Keratinocyte (primary cell): ENCODE data around the gene ZNF407. TPM values are rescaled to one million over a fixed set of nuclear protein-coding genes. Genes with fewer than 3 reads are reported as not detected.
A peak's percentile ranks its signal among the peaks of the same experiment; 100 is the strongest.

Experiments used
- DNase-seq: peaks from one replicate; pipeline ENCODE4 v3.0.0-alpha.2; 2011; ENCODE audit warnings: low read depth, missing footprints, low spot score
- FAIRE-seq: peaks from 2 replicates; lab custom pipeline; 2011; peaks lifted over from hg19 to GRCh38; lab: Jason Lieb, UNC
- H2AFZ ChIP-seq: 2 replicates; pipeline ENCODE4 v1.6.0; 2012; ENCODE audit warnings: low read length, control low read depth, inconsistent platforms; ENCODE audit not compliant: control insufficient read depth
- H3K27ac ChIP-seq: 2 replicates; pipeline ENCODE4 v1.5.1; 2011; ENCODE audit warnings: low read length; ENCODE audit not compliant: control insufficient read depth, insufficient read depth
- H3K27me3 ChIP-seq: 3 replicates; pipeline ENCODE4 v1.6.0; 2011; ENCODE audit warnings: low read length; ENCODE audit not compliant: control insufficient read depth, insufficient read depth; ENCODE audit errors: extremely low read depth
- H3K36me3 ChIP-seq, 2 experiments: 2 replicates in 1 of 2; 3 replicates in 1 of 2; pipeline ENCODE4 v1.5.1; 2011; ENCODE audit warnings: low read length in 2 of 2, mild to moderate bottlenecking in 1 of 2; ENCODE audit not compliant: control insufficient read depth in 2 of 2, insufficient read depth in 2 of 2; ENCODE audit errors: extremely low read depth in 1 of 2
- H3K4me1 ChIP-seq: 3 replicates; pipeline ENCODE4 v1.5.1; 2011; ENCODE audit warnings: low read length; ENCODE audit not compliant: control insufficient read depth, insufficient read depth; ENCODE audit errors: extremely low read depth
- H3K4me2 ChIP-seq: 3 replicates; pipeline ENCODE4 v1.6.0; 2011; ENCODE audit warnings: low read depth, low read length; ENCODE audit not compliant: control insufficient read depth, insufficient read depth; ENCODE audit errors: extremely low read depth
- H3K4me3 ChIP-seq, 3 experiments: fragments of 200-600 bp in 1 of 3; sonication (generic) in 1 of 3; 2 replicates in 2 of 3; 3 replicates in 1 of 3; pipeline ENCODE4 v1.5.1; 2011 to 2016; ENCODE audit warnings: low read length in 3 of 3, mild to moderate bottlenecking in 3 of 3, control low read depth in 2 of 3, inconsistent platforms in 1 of 3, low read depth in 1 of 3, mixed read lengths in 1 of 3, mixed run types in 1 of 3, moderate library complexity in 1 of 3; ENCODE audit not compliant: control insufficient read depth in 2 of 3, insufficient read depth in 2 of 3; ENCODE audit errors: extremely low read depth in 1 of 3
- H3K79me2 ChIP-seq: 2 replicates; pipeline ENCODE4 v1.6.0; 2012; ENCODE audit warnings: low read length; ENCODE audit not compliant: control insufficient read depth, insufficient read depth
- H3K9ac ChIP-seq: 3 replicates; pipeline ENCODE4 v1.6.0; 2011; ENCODE audit warnings: low read length; ENCODE audit not compliant: control insufficient read depth, insufficient read depth; ENCODE audit errors: extremely low read depth
- H3K9me1 ChIP-seq: 3 replicates; pipeline ENCODE4 v1.6.0; 2011; ENCODE audit warnings: low read length; ENCODE audit not compliant: control insufficient read depth, insufficient read depth; ENCODE audit errors: extremely low read depth
- H3K9me3 ChIP-seq: 2 replicates; pipeline ENCODE4 v1.5.1; 2012; ENCODE audit warnings: low read depth, low read length; ENCODE audit not compliant: control insufficient read depth
- H4K20me1 ChIP-seq: 3 replicates; pipeline ENCODE4 v1.6.0; 2011; ENCODE audit warnings: low read length; ENCODE audit not compliant: control insufficient read depth, insufficient read depth; ENCODE audit errors: extremely low read depth
- EZH2 ChIP-seq: IDR thresholded peaks from one replicate; pipeline ENCODE4 v1.6.1; 2012; ENCODE audit warnings: inconsistent platforms, mild to moderate bottlenecking, low read length, moderate library complexity
- dilution Hi-C: fragments of 300-500 bp; cut with MboI; formaldehyde crosslinking; loops from one replicate; pipeline ENCODE4 v1.7.0; 2020; ENCODE audit warnings: low sequenced_read_pairs; ENCODE audit not compliant: extremely low pct_ligation_motif_present
- polyA plus RNA-seq, 5 experiments: library from polyadenylated mRNA; depleted of rRNA in 3 of 5; stranded (reverse) in 3 of 5; stranded (forward) in 1 of 5; unstranded in 1 of 5; fragments of >200 nt; gene quantifications; 1 replicate in 1 of 5; 2 replicates in 3 of 5; 3 replicates in 1 of 5; pipeline versions ENCODE4 v1.2.1 to v1.2.3, GENCODE V29; 2011 to 2012; ENCODE audit warnings: missing spikeins in 2 of 5, low read depth in 1 of 5, low replicate concordance in 1 of 5
- TF ChIP-seq, protein P1 (sequence below), 3 experiments: IDR thresholded peaks in 1 of 3; conservative IDR thresholded peaks in 1 of 3; optimal IDR thresholded peaks in 1 of 3; 2 replicates in 2 of 3; 3 replicates in 1 of 3; pipeline versions ENCODE3 to v1.5.1; 2011; ENCODE audit warnings: low read length in 3 of 3, mild to moderate bottlenecking in 3 of 3, moderate library complexity in 2 of 3, control low read depth in 1 of 3, inconsistent platforms in 1 of 3; ENCODE audit not compliant: insufficient read depth in 2 of 3; ENCODE audit errors: extremely low read depth in 1 of 3

ZNF407 gene
- polyA plus RNA-seq, 1 donor (not counting 4 experiments of a cell fraction or from before 2014, with no cell fraction given): 3.8 TPM

DNA sequence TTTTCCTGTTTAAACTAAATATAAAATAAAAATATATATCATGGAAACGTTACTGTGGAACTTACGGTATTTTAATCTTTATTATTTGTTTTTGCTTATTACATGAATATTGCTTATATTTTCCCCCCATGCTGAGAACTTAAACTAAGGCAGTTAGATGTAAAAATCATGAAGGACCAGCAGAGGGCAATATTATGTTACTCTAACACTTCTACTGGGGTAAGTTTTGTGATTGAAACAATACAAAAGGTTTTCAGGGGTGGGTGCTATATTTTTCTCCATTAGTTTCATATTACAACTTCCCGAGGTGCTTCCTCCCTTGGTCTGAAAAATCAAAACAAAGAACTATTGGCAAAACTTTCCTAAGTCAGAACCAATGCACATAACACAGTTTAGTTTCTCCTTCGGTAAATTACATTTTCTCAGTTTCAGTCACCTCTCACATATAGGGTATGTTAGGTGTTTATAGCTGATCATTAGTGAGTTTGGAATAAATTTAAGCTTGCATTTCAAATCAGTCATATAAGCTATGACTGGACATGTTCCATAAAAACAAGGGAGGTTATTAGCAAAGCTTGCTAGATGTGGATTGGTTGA is 54.8 kb downstream of the ZNF407 start:
- dilution Hi-C loops: no loop called here

DNA sequence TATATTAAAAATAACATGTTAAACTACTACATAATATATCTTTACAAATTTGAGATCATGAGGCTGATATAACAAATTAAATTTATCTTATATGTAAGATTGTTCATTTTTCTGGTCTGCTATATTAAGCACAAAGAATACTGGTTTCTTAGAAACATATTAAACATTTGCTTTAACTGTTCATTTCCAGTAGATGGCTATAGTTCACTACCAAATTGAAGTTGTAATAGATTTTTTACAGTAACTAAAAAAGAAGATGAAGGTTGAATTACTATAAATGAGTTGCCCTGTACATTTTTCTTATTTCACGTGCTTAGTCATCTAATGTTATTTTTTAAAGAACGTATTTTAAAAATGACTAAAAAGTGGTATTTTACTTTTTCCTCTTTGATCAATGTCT is 57.0 kb downstream of the ZNF407 start:
- Histone ChIP-seq H3K4me2 (no peak overlapping the region), H3K27me3 (no peaks in the 10 kb centered on the region), H3K4me1 (no peaks in the 10 kb centered on the region), H3K79me2 (no peaks in the 10 kb centered on the region), H3K36me3 (no peaks in the 10 kb centered on the region), H3K9ac (no peak overlapping the region), H4K20me1 (no peaks in the 10 kb centered on the region), H3K9me3 (no peaks in the 10 kb centered on the region), H3K27ac (no peak overlapping the region), H2AFZ (no peak overlapping the region), H3K9me1 (no peaks in the 10 kb centered on the region), H3K4me3 (no peak overlapping the region)
- TF ChIP-seq, protein P1, sequence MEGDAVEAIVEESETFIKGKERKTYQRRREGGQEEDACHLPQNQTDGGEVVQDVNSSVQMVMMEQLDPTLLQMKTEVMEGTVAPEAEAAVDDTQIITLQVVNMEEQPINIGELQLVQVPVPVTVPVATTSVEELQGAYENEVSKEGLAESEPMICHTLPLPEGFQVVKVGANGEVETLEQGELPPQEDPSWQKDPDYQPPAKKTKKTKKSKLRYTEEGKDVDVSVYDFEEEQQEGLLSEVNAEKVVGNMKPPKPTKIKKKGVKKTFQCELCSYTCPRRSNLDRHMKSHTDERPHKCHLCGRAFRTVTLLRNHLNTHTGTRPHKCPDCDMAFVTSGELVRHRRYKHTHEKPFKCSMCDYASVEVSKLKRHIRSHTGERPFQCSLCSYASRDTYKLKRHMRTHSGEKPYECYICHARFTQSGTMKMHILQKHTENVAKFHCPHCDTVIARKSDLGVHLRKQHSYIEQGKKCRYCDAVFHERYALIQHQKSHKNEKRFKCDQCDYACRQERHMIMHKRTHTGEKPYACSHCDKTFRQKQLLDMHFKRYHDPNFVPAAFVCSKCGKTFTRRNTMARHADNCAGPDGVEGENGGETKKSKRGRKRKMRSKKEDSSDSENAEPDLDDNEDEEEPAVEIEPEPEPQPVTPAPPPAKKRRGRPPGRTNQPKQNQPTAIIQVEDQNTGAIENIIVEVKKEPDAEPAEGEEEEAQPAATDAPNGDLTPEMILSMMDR (optimal IDR thresholded peaks at IDR 0.05 in 1 of 3, IDR thresholded peaks at IDR 0.05 in 1 of 3, conservative IDR thresholded peaks at IDR 0.05 in 1 of 3; ENCODE audit: extremely low read depth in 1 of 3, insufficient read depth in 2 of 3, low read length in 3 of 3): no peak
- TF ChIP-seq EZH2: no peak
- no peak for FAIRE-seq
- DNase-seq: no peak
- dilution Hi-C loops: no loop called here

More for the DNA sequence above, 54.8 kb downstream of the ZNF407 start:
- H3K9me1 ChIP-seq: no peaks in the 10 kb centered on the region
- no peaks in the 10 kb centered on the region for H3K9me3 ChIP-seq
- no peak overlapping the region for H3K4me2 ChIP-seq
- no peak overlapping the region for H3K27ac ChIP-seq
- H3K79me2 ChIP-seq: no peaks in the 10 kb centered on the region
- no peak overlapping the region for H2AFZ ChIP-seq
- H3K9ac ChIP-seq: no peak overlapping the region
- no peak for DNase-seq
- TF ChIP-seq, protein P1 (optimal IDR thresholded peaks at IDR 0.05 in 1 of 3, IDR thresholded peaks at IDR 0.05 in 1 of 3, conservative IDR thresholded peaks at IDR 0.05 in 1 of 3; ENCODE audit: extremely low read depth in 1 of 3, insufficient read depth in 2 of 3, low read length in 3 of 3): peak in 2 of 3 experiments; percentile 24 to 31
- no peak for TF ChIP-seq EZH2
- no peaks in the 10 kb centered on the region for H3K4me1 ChIP-seq
- H3K36me3 ChIP-seq: no peaks in the 10 kb centered on the region
- H4K20me1 ChIP-seq: no peaks in the 10 kb centered on the region
- no peak overlapping the region for H3K4me3 ChIP-seq
- no peak for FAIRE-seq
- no peaks in the 10 kb centered on the region for H3K27me3 ChIP-seq
